Measurements from ENCODE around the gene SPATA7.

The SPATA7 gene

GRCh38 chr14:88479574-88479987, 94.1 kb downstream of the SPATA7 start:
- no peak for DNase-seq (ENCODE audit: low read depth, low spot score)
- Histone ChIP-seq H3K27me3 (ENCODE audit: control insufficient read depth, insufficient read depth, low read length) (no peaks in the 10 kb centered on the region), H3K27ac (ENCODE audit: low read length) (no peak overlapping the region), H3K4me1 (ENCODE audit: control insufficient read depth, insufficient read depth, low read length) (peaks cover 4% of the 10 kb centered on the region; the same call in 1 of the 2 replicates), H3K9me3 (ENCODE audit: control insufficient read depth, insufficient read depth, low read length) (no peaks in the 10 kb centered on the region), H3K4me3 (ENCODE audit: low read length) (no peak overlapping the region), H3K36me3 (ENCODE audit: control insufficient read depth, insufficient read depth, low read length) (peaks cover 9% of the 10 kb centered on the region)
- WGBS (ENCODE audit: insufficient coverage, insufficient read length) = no CpG with 5 or more reads among the region's 40 CpGs

GRCh38 chr14:88481059-88481458, 95.6 kb downstream of the SPATA7 start:
- peaks cover 9% of the 10 kb centered on the region for H3K36me3 ChIP-seq (ENCODE audit: control insufficient read depth, insufficient read depth, low read length)
- no CpG with 5 or more reads among the region's 2 CpGs for WGBS (ENCODE audit: insufficient coverage, insufficient read length)
- H3K27ac ChIP-seq (ENCODE audit: low read length) = no peak overlapping the region
- H3K27me3 ChIP-seq (ENCODE audit: control insufficient read depth, insufficient read depth, low read length) = no peaks in the 10 kb centered on the region
- DNase-seq (ENCODE audit: low read depth, low spot score) = no peak
- H3K9me3 ChIP-seq (ENCODE audit: control insufficient read depth, insufficient read depth, low read length) = no peaks in the 10 kb centered on the region
- H3K4me1 ChIP-seq (ENCODE audit: control insufficient read depth, insufficient read depth, low read length) = peaks cover 4% of the 10 kb centered on the region; the same call in 1 of the 2 replicates
- H3K4me3 ChIP-seq (ENCODE audit: low read length) = no peak overlapping the region

GRCh38 chr14:88481794-88482193, 96.3 kb downstream of the SPATA7 start:
- DNase-seq (ENCODE audit: low read depth, low spot score) = no peak
- Histone ChIP-seq H3K27me3 (ENCODE audit: control insufficient read depth, insufficient read depth, low read length) (no peaks in the 10 kb centered on the region), H3K9me3 (ENCODE audit: control insufficient read depth, insufficient read depth, low read length) (no peaks in the 10 kb centered on the region), H3K36me3 (ENCODE audit: control insufficient read depth, insufficient read depth, low read length) (peaks cover 9% of the 10 kb centered on the region), H3K4me3 (ENCODE audit: low read length) (no peak overlapping the region), H3K4me1 (ENCODE audit: control insufficient read depth, insufficient read depth, low read length) (peaks cover 4% of the 10 kb centered on the region; the same call in 1 of the 2 replicates), H3K27ac (ENCODE audit: low read length) (no peak overlapping the region)
- no CpG with 5 or more reads among the region's 7 CpGs for WGBS (ENCODE audit: insufficient coverage, insufficient read length)

GRCh38 chr14:88482524-88482923, 97.1 kb downstream of the SPATA7 start:
- no CpG with 5 or more reads among the region's 3 CpGs for WGBS (ENCODE audit: insufficient coverage, insufficient read length)
- Histone ChIP-seq H3K27ac (ENCODE audit: low read length) (no peak overlapping the region), H3K27me3 (ENCODE audit: control insufficient read depth, insufficient read depth, low read length) (no peaks in the 10 kb centered on the region), H3K4me1 (ENCODE audit: control insufficient read depth, insufficient read depth, low read length) (peaks cover 4% of the 10 kb centered on the region; the same call in 1 of the 2 replicates), H3K4me3 (ENCODE audit: low read length) (no peak overlapping the region), H3K36me3 (ENCODE audit: control insufficient read depth, insufficient read depth, low read length) (peaks cover 9% of the 10 kb centered on the region), H3K9me3 (ENCODE audit: control insufficient read depth, insufficient read depth, low read length) (no peaks in the 10 kb centered on the region)
- DNase-seq (ENCODE audit: low read depth, low spot score) = no peak
